DMS53 (cell line): Measurements from ENCODE around the gene KMT2B.
"Not testable (repeated sequence)": the region's sequence is repeated elsewhere in the genome, so short reads cannot be mapped to it uniquely, and the experiment has no call there.

ENCODE experiments used
- DNase-seq: peaks from one replicate; lab custom pipeline; 2025; lab: John Stamatoyannopoulos, UW

KMT2B gene

GRCh38 chr19:35717665-35718344, at the start of gene KMT2B:
KMT2B (plus strand) TSS chr19:35718003; CDS start chr19:35718019, 16 bp downstream.
- DNase-seq = peak; percentile 99

GRCh38 chr19:35669566-35669965, 48.2 kb upstream of the KMT2B start:
- no peak for DNase-seq

- peak; percentile 41 for DNase-seq
These were observed 47.8 kb upstream of the KMT2B start for GRCh38 chr19:35669974-35670373.

GRCh38 chr19:35670686-35671085, 47.1 kb upstream of the KMT2B start:
- DNase-seq = no peak

- DNase-seq = peak; percentile 39
These were observed 46.0 kb upstream of the KMT2B start for GRCh38 chr19:35671818-35672217.

GRCh38 chr19:35673121-35673804, 44.5 kb upstream of the KMT2B start:
- peak; percentile 92 for DNase-seq

GRCh38 chr19:35675589-35676140, 42.1 kb upstream of the KMT2B start:
- DNase-seq = no peak

GRCh38 chr19:35689836-35690235, 28.0 kb upstream of the KMT2B start:
- DNase-seq = no peak

GRCh38 chr19:35691106-35691505, 26.7 kb upstream of the KMT2B start:
- DNase-seq = not testable (repeated sequence)

- DNase-seq = peak; percentile 60
These were observed 25.8 kb upstream of the KMT2B start for GRCh38 chr19:35692010-35692409.

GRCh38 chr19:35693422-35693821, 24.4 kb upstream of the KMT2B start:
- no peak for DNase-seq

- peak; percentile 95 for DNase-seq
These were observed 23.8 kb upstream of the KMT2B start for GRCh38 chr19:35693835-35694599.

GRCh38 chr19:35695895-35696422, 21.8 kb upstream of the KMT2B start:
- no peak for DNase-seq

GRCh38 chr19:35696835-35697234, 21.0 kb upstream of the KMT2B start:
- DNase-seq = peak; percentile 52

- DNase-seq = peak; percentile 100
These were observed 15.4 kb upstream of the KMT2B start for GRCh38 chr19:35702223-35703012.

GRCh38 chr19:35703343-35703742, 14.5 kb upstream of the KMT2B start:
- DNase-seq = peak; percentile 84

GRCh38 chr19:35704218-35704617, 13.6 kb upstream of the KMT2B start, which contains the start of gene ZBTB32:
ZBTB32 (plus strand) TSS chr19:35704558; CDS start chr19:35714627, 10,069 bp downstream.
- DNase-seq = peak; percentile 33

GRCh38 chr19:35708391-35708790, 9.4 kb upstream of the KMT2B start:
- DNase-seq = peak; percentile 43

GRCh38 chr19:35710784-35711723, 6.7 kb upstream of the KMT2B start:
- DNase-seq = no peak
